Stimulated activated CD4-positive, alpha-beta T cell treated with anti-CD3 and anti-CD28 coated beads, Interleukin-4, amount 100 ng/mL, for 4 hours (primary cell): ENCODE measurements around the gene C19orf44.
"Not testable (repeated sequence)": the region's sequence is repeated elsewhere in the genome, so short reads cannot be mapped to it uniquely, and the experiment has no call there.

ENCODE experiments used
- DNase-seq, 2 experiments: peaks; one replicate each; pipeline ENCODE4 v3.0.0-alpha.2; 2020

C19orf44 gene

DNA sequence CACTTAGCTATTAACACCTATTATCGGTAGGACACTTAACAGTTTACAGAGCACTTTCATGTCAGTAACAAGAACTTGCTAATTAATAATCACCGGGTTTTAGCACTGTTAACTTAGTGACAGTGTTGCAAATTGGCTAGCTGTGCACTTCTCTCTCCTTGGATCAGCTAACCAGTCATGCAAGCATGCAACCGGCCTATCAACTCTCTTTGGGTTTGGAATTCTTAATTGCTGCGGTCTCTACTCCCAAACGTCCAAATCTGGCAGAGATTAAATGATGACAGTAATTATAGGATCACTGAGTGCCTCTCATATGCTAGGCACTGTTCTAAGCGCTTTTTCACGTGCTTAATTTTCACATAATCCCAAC is 25.7 kb upstream of the C19orf44 start:
- no peak for DNase-seq

DNA sequence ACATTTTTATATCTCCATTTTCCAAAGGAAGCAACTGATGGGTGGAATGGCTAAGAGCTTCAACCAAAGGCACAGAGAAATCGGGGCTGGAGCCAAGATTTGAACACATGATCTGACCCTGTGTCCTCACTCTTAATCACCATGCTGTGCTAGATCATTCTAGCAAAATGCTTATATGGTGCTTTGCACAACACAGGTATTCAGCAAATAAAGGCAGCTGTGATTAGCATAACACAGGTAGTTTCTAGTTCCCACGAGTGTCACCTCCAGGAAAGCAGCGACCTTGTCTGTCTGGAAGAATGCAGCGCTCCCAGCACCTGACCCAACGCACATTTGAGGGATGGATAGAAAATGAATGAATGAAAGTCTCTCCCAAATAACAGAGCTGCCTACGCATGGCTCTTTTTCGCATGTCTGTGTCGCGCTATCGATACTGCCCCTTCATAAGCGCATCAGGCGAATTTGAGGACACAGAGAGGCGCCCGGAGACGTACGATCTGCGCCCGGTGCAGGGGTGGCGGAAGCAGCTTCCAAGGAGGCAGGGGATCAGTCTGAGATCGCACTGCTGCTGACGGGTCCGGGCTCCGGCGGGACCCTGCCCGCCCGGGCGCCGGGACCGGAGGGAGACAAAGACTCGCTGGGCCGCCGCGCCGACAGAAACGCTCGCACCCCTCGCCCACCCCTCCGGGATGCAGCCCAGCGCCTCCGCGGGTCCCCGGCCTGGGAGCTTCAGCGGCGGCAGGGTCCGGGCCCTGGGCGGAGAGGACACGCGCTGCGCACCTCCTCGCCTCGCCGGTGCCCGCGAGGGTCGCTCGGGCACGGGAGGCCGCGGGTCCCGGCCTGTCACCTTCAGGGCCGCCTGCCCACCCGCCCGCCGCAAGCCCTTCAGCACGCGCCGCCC is 25.0 kb upstream of the C19orf44 start:
- peak in 1 of 2 experiments; percentile 17 for DNase-seq

- not testable (repeated sequence) for DNase-seq
Measured at GRCh38 chr19:16472559-16472899, 23.7 kb upstream of the C19orf44 start.

GRCh38 chr19:16472992-16473391 is 23.2 kb upstream of the C19orf44 start:
- DNase-seq = no peak

DNA sequence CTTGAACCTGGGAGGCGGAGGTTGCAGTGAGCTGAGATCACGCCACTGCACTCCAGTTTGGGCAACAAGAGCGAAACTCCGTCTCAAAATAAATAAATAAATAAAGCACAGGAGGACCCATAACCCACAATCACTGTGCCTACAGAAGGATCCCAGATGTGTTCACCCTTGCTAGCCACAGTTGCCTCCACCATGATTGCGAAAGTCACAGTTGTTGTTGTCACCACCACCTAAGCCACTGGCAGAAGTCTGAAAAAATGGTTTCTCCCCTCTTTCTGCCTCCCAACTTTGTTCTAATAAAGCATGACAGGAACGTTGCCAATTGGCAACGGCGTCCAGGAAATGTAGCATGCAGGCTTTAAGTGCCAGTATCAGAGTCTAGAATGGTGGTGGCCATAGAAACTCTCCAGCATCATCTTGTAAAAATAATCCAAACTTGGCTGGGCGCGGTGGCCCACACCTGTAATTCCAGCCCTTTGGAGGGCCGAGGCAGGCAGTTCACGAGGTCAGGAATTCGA is 22.3 kb upstream of the C19orf44 start:
- DNase-seq = no peak

- DNase-seq = no peak
Measured at GRCh38 chr19:16476401-16476800, 19.8 kb upstream of the C19orf44 start.

DNA sequence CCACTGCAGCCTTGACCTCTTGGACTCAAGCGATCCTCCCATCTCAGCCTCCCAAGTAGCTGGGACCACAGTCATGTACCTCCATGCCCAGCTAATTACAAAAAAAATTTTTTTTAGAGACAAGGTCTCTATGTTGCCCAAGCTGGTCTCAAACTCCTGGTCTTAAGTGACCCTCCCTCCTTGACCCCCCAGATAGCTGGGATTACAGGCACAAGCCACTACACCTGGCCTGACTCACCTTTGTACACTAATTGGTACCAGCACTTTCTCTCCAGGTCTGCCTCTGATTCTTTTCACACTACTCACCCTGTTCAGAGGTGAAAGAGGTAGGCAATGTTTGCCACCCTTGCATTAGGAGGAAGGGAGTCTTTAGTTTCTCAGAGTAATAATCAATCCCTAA is 18.9 kb upstream of the C19orf44 start:
- no peak for DNase-seq

DNA sequence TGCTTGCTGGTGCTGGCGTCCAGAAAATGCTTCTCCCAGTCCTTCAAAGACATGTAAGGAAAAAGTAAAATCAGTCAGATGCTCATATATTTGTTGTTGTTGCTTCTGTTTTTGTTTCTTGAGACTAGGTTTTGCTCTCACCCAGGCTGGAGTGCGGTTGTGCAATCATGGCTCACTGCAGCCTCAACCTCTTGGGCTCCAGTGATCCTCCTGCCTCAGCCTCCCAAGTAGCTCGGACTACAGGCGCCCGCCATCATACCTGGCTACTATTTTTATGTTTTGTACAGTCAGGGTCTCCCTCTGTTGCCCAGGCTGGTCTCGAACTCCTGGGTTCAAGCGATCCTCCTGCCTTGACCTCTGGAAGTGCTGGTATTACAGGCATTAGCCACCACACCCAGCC is 13.4 kb upstream of the C19orf44 start:
- DNase-seq = no peak

GRCh38 chr19:16486476-16486875 is 9.7 kb upstream of the C19orf44 start:
- DNase-seq = not testable (repeated sequence)

GRCh38 chr19:16496613-16496983 is 404 bp downstream of the C19orf44 start:
- no peak for DNase-seq

DNA sequence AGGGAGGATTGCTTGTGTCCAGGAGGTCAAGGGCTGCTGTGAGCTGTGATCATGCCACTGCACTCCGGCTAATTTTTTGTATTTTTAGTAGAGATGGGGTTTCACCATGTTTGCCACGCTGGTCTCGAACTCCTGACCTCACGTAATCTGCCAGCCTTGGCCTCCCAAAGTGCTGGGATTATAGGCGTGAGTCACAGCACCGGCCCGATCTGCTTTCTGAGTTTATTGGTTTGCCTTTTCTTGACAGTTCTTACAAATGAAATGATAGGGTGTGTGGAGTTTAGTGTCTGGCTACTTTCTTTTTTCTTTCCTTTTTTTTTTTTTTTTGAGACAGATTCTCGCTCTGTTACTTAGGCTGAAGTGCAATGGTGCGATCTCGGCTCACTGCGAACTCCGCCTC is 848 bp downstream of the C19orf44 start:
- no peak for DNase-seq

- no peak for DNase-seq
Measured at GRCh38 chr19:16497837-16498236, 1.6 kb downstream of the C19orf44 start.

DNA sequence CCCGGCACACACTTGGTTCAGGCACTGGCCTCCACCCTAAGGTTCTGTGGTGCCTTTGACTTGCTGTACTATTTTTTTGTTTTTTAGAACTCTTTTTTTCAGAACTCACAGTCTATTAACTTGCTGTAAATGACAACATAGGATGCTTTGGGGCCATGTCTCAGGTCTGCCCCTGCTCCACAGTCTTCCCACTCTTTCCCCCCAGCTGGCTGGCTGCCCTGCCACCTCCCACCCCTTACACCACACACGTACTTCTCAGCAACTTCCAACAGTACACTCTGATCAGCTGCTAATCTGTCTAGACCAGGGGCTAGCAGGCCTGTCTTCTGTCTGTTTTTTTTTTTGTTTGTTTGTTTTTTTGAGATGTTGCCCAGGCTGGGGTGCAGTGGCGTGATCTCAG is 8.1 kb downstream of the C19orf44 start:
- no peak for DNase-seq

- not testable (repeated sequence) for DNase-seq
Measured at GRCh38 chr19:16506161-16506560, 10.0 kb downstream of the C19orf44 start.

DNA sequence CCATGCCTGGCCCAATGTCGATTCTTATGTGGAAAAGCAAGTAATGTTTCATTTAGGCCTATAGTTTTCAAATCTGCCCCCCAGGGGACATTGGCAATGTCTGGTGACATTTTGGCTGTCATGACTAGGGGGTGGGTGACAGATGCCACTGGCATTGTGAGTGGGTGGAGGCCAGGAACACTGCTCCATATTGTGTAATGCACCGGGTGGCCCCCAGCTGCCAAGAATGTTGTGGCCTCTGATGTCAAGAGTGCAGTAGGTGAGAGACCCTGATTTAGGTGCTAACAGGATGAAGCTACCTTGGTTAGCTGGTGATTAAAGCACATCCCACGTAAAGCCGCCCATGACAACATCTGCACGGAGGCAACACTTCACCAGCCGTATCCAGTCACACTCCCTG is 10.8 kb downstream of the C19orf44 start:
- no peak for DNase-seq

DNA sequence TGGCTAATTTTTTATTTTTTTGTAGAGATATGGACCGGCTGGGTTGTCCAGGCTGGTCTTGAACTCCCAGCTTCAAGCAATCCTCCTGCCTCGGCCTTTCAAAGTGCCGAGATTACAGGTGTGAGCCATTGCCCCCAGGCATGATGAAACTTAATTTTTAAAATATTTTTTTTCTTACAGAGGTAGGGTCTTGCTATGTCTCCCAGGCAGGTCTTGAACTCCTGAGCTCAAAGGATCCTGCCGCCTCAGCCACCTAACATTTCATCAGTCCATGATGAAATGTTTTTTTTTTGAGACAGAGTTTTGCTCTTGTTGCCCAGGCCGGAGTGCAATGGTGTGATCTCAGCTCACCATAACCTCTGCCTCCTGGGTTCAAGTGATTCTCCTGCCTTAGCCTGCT is 12.4 kb downstream of the C19orf44 start:
- DNase-seq = no peak

DNA sequence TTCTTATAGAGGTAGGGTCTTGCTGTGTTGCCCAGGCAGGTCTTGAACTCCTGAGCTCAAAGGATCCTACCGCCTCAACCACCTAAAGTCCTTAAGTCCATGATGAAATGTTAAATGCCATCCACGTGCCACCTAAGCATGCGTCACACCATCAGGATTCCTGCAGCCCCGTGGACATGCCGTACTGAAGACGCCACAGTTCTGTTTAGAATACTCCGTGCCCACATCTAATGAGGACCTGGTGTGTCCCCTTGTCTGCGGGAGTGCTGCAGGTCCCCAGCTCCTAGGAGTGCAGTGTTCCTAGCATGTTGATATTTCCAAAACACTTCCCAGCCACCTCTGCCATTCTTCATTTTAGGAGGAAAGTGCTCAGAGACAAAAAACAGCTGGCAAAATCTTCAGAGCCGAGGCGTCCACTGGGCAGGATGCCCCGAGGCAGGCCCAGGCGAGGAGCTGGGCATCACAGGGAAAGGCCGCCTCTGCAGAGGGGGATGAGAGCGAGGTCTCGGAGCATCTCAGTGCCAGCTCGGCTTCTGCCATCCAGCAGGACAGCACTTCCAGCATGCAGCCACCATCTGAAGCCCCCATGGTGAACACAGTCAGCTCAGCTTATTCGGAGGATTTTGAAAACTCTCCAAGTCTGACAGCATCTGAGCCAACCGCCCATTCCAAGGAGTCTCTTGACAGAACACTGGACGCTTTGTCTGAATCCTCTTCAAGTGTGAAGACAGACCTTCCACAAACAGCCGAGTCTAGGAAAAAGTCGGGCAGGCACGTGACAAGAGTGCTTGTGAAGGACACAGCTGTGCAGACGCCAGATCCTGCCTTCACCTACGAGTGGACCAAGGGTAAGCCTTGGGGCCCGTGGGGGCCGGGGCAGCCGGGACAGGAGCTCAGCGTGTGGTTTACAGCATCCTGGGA is 13.2 kb downstream of the C19orf44 start:
- no peak for DNase-seq

DNA sequence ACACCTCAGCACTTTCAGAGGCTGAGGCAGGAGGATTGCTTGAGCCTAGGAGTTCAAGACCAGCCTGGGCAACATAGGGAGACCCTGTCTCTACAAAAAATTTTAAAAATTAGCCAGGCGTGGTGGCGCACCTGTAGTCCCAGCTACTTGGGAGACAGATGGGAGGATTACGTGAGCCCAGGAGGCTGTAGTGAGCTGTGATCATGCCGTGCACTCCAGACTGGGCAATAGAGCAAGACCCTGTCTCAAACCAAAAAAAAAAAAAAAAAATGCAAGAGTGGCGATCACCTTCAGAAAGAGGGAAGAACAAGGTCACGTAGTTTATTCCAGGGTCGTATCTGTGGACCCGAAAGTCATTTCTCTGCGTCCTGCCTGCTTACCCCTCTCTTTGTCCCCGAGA is 16.4 kb downstream of the C19orf44 start:
- not testable (repeated sequence) for DNase-seq

- DNase-seq = no peak
Measured at GRCh38 chr19:16514383-16515019, 18.3 kb downstream of the C19orf44 start.

- no peak for DNase-seq
Measured at GRCh38 chr19:16516381-16516780, 20.2 kb downstream of the C19orf44 start.

GRCh38 chr19:16516923-16517610 is 20.9 kb downstream of the C19orf44 start:
- DNase-seq = no peak

GRCh38 chr19:16518061-16518460 is 21.9 kb downstream of the C19orf44 start:
- DNase-seq = no peak
